ENCODE data around the gene EGR4.

The EGR4 gene

GRCh38 chr2:73250872-73251846 is 42.2 kb downstream of the EGR4 start:
- DNase-seq (ENCODE audit: extremely low read depth in 1 of 2, low read depth in 1 of 2) = no peak

GRCh38 chr2:73249636-73250035 is 43.7 kb downstream of the EGR4 start:
- DNase-seq (ENCODE audit: extremely low read depth in 1 of 2, low read depth in 1 of 2) = no peak

- no peak for DNase-seq (ENCODE audit: extremely low read depth in 1 of 2, low read depth in 1 of 2)
Measured at GRCh38 chr2:73246850-73247249, 46.5 kb downstream of the EGR4 start.

- no peak for DNase-seq (ENCODE audit: extremely low read depth in 1 of 2, low read depth in 1 of 2)
Measured at GRCh38 chr2:73244580-73244979, 48.8 kb downstream of the EGR4 start.

- DNase-seq (ENCODE audit: extremely low read depth in 1 of 2, low read depth in 1 of 2) = no peak
Measured at GRCh38 chr2:73243884-73244570, 49.3 kb downstream of the EGR4 start.
